ENCODE measurements around the gene FOXA1.

- TF ChIP-seq POLR2AphosphoS5 (IDR thresholded peaks at IDR 0.05; ENCODE audit: low read depth, low read length) (no peak), TAF1 (IDR thresholded peaks at IDR 0.05; ENCODE audit: borderline replicate concordance, insufficient read depth, low read length) (no peak), REST (IDR thresholded peaks at IDR 0.05; ENCODE audit: insufficient read depth in 1 of 2, low read depth in 2 of 2, low read length in 2 of 2) (no peak)
Observed at GRCh38 chr14:37587881-37588666, 7.0 kb downstream of the FOXA1 start.
